Stomach smooth muscle (tissue), 2 donors: Measurements from ENCODE around the gene MANBA.

Source experiments
- H3K27ac ChIP-seq: one replicate; pipeline ENCODE4 v1.7.0; 2013; ENCODE audit warnings: mild to moderate bottlenecking, low read length, inconsistent platforms
- H3K27me3 ChIP-seq, 2 donors: one replicate each; pipeline ENCODE4 v1.7.0; 2013; ENCODE audit warnings: low read length in 2 of 2; ENCODE audit not compliant: insufficient read depth in 2 of 2, control insufficient read depth in 1 of 2
- H3K36me3 ChIP-seq, 2 donors: one replicate each; pipeline ENCODE4 v1.7.0; 2013; ENCODE audit warnings: low read length in 2 of 2; ENCODE audit not compliant: control insufficient read depth in 2 of 2, insufficient read depth in 2 of 2
- H3K4me1 ChIP-seq: one replicate; pipeline ENCODE4 v1.7.0; 2013; ENCODE audit warnings: low read length; ENCODE audit not compliant: control insufficient read depth, insufficient read depth
- H3K4me3 ChIP-seq, 2 donors: one replicate each; pipeline ENCODE4 v1.7.0; 2013; ENCODE audit warnings: low read length in 2 of 2
- H3K9ac ChIP-seq, 2 donors: one replicate each; pipeline ENCODE4 v1.7.0; 2013; ENCODE audit warnings: low read length in 2 of 2, mild to moderate bottlenecking in 1 of 2
- H3K9me3 ChIP-seq, 2 donors: one replicate each; pipeline ENCODE4 v1.7.0; 2013; ENCODE audit warnings: low read length in 2 of 2; ENCODE audit not compliant: control insufficient read depth in 2 of 2
- donor health status: healthy.
- donor health status: Pancreatic carcinoma.

The MANBA gene

GRCh38 chr4:102638621-102639020, 122.1 kb downstream of the MANBA start:
- Histone ChIP-seq H3K9me3 (no peaks in the 10 kb centered on the region), H3K27ac (no peak overlapping the region), H3K27me3 (no peaks in the 10 kb centered on the region), H3K36me3 (peaks cover 7 to 20% of the 10 kb centered on the region in 2 donors), H3K4me3 (no peak overlapping the region), H3K9ac (no peak overlapping the region), H3K4me1 (no peaks in the 10 kb centered on the region)

- H3K27me3 ChIP-seq = no peaks in the 10 kb centered on the region
- H3K27ac ChIP-seq = no peak overlapping the region
- peaks cover 10 to 23% of the 10 kb centered on the region in 2 donors for H3K36me3 ChIP-seq
- H3K4me3 ChIP-seq = no peak overlapping the region
- no peak overlapping the region for H3K9ac ChIP-seq
- no peaks in the 10 kb centered on the region for H3K9me3 ChIP-seq
- no peaks in the 10 kb centered on the region for H3K4me1 ChIP-seq
Observed at GRCh38 chr4:102637391-102637790, 123.4 kb downstream of the MANBA start.

- H3K9ac ChIP-seq = peak overlapping the region in 1 of 2 donors; percentile 13
- H3K4me3 ChIP-seq = no peak overlapping the region
- H3K27ac ChIP-seq = no peak overlapping the region
- peaks cover 7 to 26% of the 10 kb centered on the region in 2 donors for H3K36me3 ChIP-seq
- no peaks in the 10 kb centered on the region for H3K27me3 ChIP-seq
- no peaks in the 10 kb centered on the region for H3K9me3 ChIP-seq
- no peaks in the 10 kb centered on the region for H3K4me1 ChIP-seq
Observed at GRCh38 chr4:102633100-102633499, 127.7 kb downstream of the MANBA start.

- Histone ChIP-seq H3K4me3 (no peak overlapping the region), H3K9ac (no peak overlapping the region), H3K36me3 (peaks cover 7 to 21% of the 10 kb centered on the region in 2 donors), H3K9me3 (no peaks in the 10 kb centered on the region), H3K27ac (no peak overlapping the region), H3K4me1 (no peaks in the 10 kb centered on the region), H3K27me3 (no peaks in the 10 kb centered on the region)
Observed at GRCh38 chr4:102632241-102633065, 128.3 kb downstream of the MANBA start.

- Histone ChIP-seq H3K9ac (no peak overlapping the region), H3K9me3 (no peaks in the 10 kb centered on the region), H3K27me3 (no peaks in the 10 kb centered on the region), H3K36me3 (peaks cover 7 to 18% of the 10 kb centered on the region in 2 donors), H3K27ac (no peak overlapping the region), H3K4me3 (no peak overlapping the region), H3K4me1 (no peaks in the 10 kb centered on the region)
Observed at GRCh38 chr4:102631616-102632015, 129.2 kb downstream of the MANBA start.

- H3K9ac ChIP-seq = no peak overlapping the region
- no peaks in the 10 kb centered on the region for H3K27me3 ChIP-seq
- H3K4me3 ChIP-seq = no peak overlapping the region
- no peaks in the 10 kb centered on the region for H3K9me3 ChIP-seq
- peaks cover 7 to 14% of the 10 kb centered on the region in 2 donors for H3K36me3 ChIP-seq
- H3K4me1 ChIP-seq = no peaks in the 10 kb centered on the region
- no peak overlapping the region for H3K27ac ChIP-seq
Observed at GRCh38 chr4:102629673-102630072, 131.1 kb downstream of the MANBA start.

- Histone ChIP-seq H3K27me3 (no peaks in the 10 kb centered on the region), H3K9me3 (no peaks in the 10 kb centered on the region), H3K36me3 (peaks cover 7% of the 10 kb centered on the region in 2 donors), H3K9ac (no peak overlapping the region), H3K4me1 (no peaks in the 10 kb centered on the region), H3K4me3 (no peak overlapping the region), H3K27ac (no peak overlapping the region)
Observed at GRCh38 chr4:102627831-102628523, 132.8 kb downstream of the MANBA start.

GRCh38 chr4:102625232-102625930, 135.4 kb downstream of the MANBA start:
- peaks cover 2% of the 10 kb centered on the region for H3K4me1 ChIP-seq
- H3K4me3 ChIP-seq = no peak overlapping the region
- H3K9me3 ChIP-seq = no peaks in the 10 kb centered on the region
- no peak overlapping the region for H3K27ac ChIP-seq
- H3K36me3 ChIP-seq = no peaks in the 10 kb centered on the region
- H3K9ac ChIP-seq = no peak overlapping the region
- H3K27me3 ChIP-seq = no peaks in the 10 kb centered on the region

GRCh38 chr4:102624505-102624904, 136.3 kb downstream of the MANBA start:
- Histone ChIP-seq H3K36me3 (no peaks in the 10 kb centered on the region), H3K4me1 (peaks cover 3% of the 10 kb centered on the region), H3K4me3 (no peak overlapping the region), H3K9ac (no peak overlapping the region), H3K27ac (no peak overlapping the region), H3K9me3 (no peaks in the 10 kb centered on the region), H3K27me3 (no peaks in the 10 kb centered on the region)

- H3K36me3 ChIP-seq = no peaks in the 10 kb centered on the region
- no peak overlapping the region for H3K9ac ChIP-seq
- H3K9me3 ChIP-seq = no peaks in the 10 kb centered on the region
- H3K4me3 ChIP-seq = no peak overlapping the region
- H3K27ac ChIP-seq = no peak overlapping the region
- H3K4me1 ChIP-seq = peaks cover 3% of the 10 kb centered on the region
- H3K27me3 ChIP-seq = no peaks in the 10 kb centered on the region
Observed at GRCh38 chr4:102623622-102624021, 137.1 kb downstream of the MANBA start.
